H9 (cell line): ENCODE measurements around the gene UBIAD1. TPM values are rescaled to one million over a fixed set of nuclear protein-coding genes. Genes with fewer than 3 reads are reported as not detected.

ENCODE experiments used
- DNase-seq: peaks from one replicate; pipeline ENCODE4 v3.0.0-alpha.2; 2017
- H2AFZ ChIP-seq: one replicate; pipeline ENCODE4 v1.6.1; 2013; ENCODE audit warnings: mild to moderate bottlenecking, low read length, control low read depth, moderate library complexity
- H2AK5ac ChIP-seq: 2 replicates; pipeline ENCODE4 v1.6.1; 2013; ENCODE audit warnings: low read length, control low read depth, mixed read lengths; ENCODE audit not compliant: insufficient read length
- H2BK120ac ChIP-seq: one replicate; pipeline ENCODE4 v1.6.1; 2013; ENCODE audit warnings: low read depth, mild to moderate bottlenecking, low read length, control low read depth, inconsistent platforms; ENCODE audit not compliant: poor library complexity, severe bottlenecking
- H2BK12ac ChIP-seq: 2 replicates; pipeline ENCODE4 v1.6.1; 2013; ENCODE audit warnings: low read length, control low read depth, mixed read lengths, low read depth; ENCODE audit not compliant: insufficient read length
- H2BK15ac ChIP-seq: 2 replicates; pipeline ENCODE4 v1.6.1; 2013; ENCODE audit warnings: low read depth, low read length, control low read depth
- H2BK20ac ChIP-seq: one replicate; pipeline ENCODE4 v1.6.1; 2013; ENCODE audit warnings: low read depth, mild to moderate bottlenecking, low read length, control low read depth, inconsistent platforms; ENCODE audit not compliant: poor library complexity, severe bottlenecking
- H2BK5ac ChIP-seq: 2 replicates; pipeline ENCODE4 v1.6.1; 2013; ENCODE audit warnings: low read length, control low read depth, mixed read lengths; ENCODE audit not compliant: insufficient read length
- H3K14ac ChIP-seq: 2 replicates; pipeline ENCODE4 v1.6.1; 2013; ENCODE audit warnings: low read length, control low read depth; ENCODE audit not compliant: insufficient read depth
- H3K18ac ChIP-seq: 2 replicates; pipeline ENCODE4 v1.6.1; 2013; ENCODE audit warnings: low read depth, mild to moderate bottlenecking, mixed read lengths, low read length, control low read depth; ENCODE audit not compliant: insufficient read length
- H3K23ac ChIP-seq: 2 replicates; pipeline ENCODE4 v1.6.1; 2013; ENCODE audit warnings: low read length, control low read depth, mixed read lengths, low read depth; ENCODE audit not compliant: insufficient read length
- H3K23me2 ChIP-seq: 2 replicates; pipeline ENCODE4 v1.6.1; 2013; ENCODE audit warnings: low read depth, mild to moderate bottlenecking, mixed read lengths, low read length, control low read depth; ENCODE audit not compliant: insufficient read length, poor library complexity, severe bottlenecking
- H3K27ac ChIP-seq: 2 replicates; pipeline ENCODE4 v1.5.1; 2013; ENCODE audit warnings: low read length, control low read depth, mixed read lengths, low read depth; ENCODE audit not compliant: insufficient read length
- H3K27me3 ChIP-seq: 2 replicates; pipeline ENCODE4 v1.6.1; 2013; ENCODE audit warnings: low read length, control low read depth, inconsistent platforms; ENCODE audit not compliant: insufficient read depth
- H3K4ac ChIP-seq: 2 replicates; pipeline ENCODE4 v1.6.1; 2013; ENCODE audit warnings: low read depth, mild to moderate bottlenecking, control low read depth, inconsistent platforms, low read length, moderate library complexity
- H3K4me1 ChIP-seq: 2 replicates; pipeline ENCODE4 v1.6.1; 2013; ENCODE audit warnings: low read length, control low read depth, inconsistent platforms; ENCODE audit not compliant: insufficient read depth
- H3K4me2 ChIP-seq: 2 replicates; pipeline ENCODE4 v1.6.1; 2013; ENCODE audit warnings: low read length, control low read depth, mixed read lengths; ENCODE audit not compliant: insufficient read length, insufficient read depth
- H3K56ac ChIP-seq: 2 replicates; pipeline ENCODE4 v1.6.1; 2013; ENCODE audit warnings: low read depth, mild to moderate bottlenecking, mixed read lengths, low read length, control low read depth; ENCODE audit not compliant: insufficient read length
- H3K79me1 ChIP-seq: 2 replicates; pipeline ENCODE4 v1.6.1; 2013; ENCODE audit warnings: low read depth, mild to moderate bottlenecking, moderate library complexity, low read length, control low read depth, inconsistent platforms; ENCODE audit not compliant: insufficient read depth, poor library complexity, severe bottlenecking
- H3K79me2 ChIP-seq: 2 replicates; pipeline ENCODE4 v1.6.1; 2013; ENCODE audit warnings: low read length, control low read depth, inconsistent platforms; ENCODE audit not compliant: insufficient read depth
- H3K9ac ChIP-seq: 2 replicates; pipeline ENCODE4 v1.6.1; 2013; ENCODE audit warnings: low read length, control low read depth, mixed read lengths; ENCODE audit not compliant: insufficient read length; ENCODE audit errors: extremely low read depth
- H3K9me3 ChIP-seq: one replicate; pipeline ENCODE4 v1.6.1; 2013; ENCODE audit warnings: low read depth, low read length, inconsistent platforms; ENCODE audit not compliant: control insufficient read depth
- H3T11ph ChIP-seq: one replicate; pipeline ENCODE4 v1.6.1; 2013; ENCODE audit warnings: mild to moderate bottlenecking, low read length, control low read depth, inconsistent platforms
- H4K20me1 ChIP-seq: one replicate; pipeline ENCODE4 v1.6.1; 2013; ENCODE audit not compliant: control insufficient read depth, insufficient read length, insufficient read depth
- H4K5ac ChIP-seq: 2 replicates; pipeline ENCODE4 v1.6.1; 2013; ENCODE audit warnings: low read depth, mild to moderate bottlenecking, mixed read lengths, low read length, control low read depth; ENCODE audit not compliant: insufficient read length
- H4K8ac ChIP-seq: replicated peaks from 2 replicates; pipeline ENCODE4 v1.6.1; 2013; ENCODE audit warnings: low read length, control low read depth, mixed read lengths, low read depth; ENCODE audit not compliant: insufficient read length
- H4K91ac ChIP-seq: 2 replicates; pipeline ENCODE4 v1.6.1; 2013; ENCODE audit warnings: low read depth, mild to moderate bottlenecking, moderate library complexity, mixed read lengths, low read length, control low read depth; ENCODE audit not compliant: insufficient read length
- H3K27ac Mint-ChIP-seq, 3 experiments: 2 replicates in 2 of 3; 3 replicates in 1 of 3; pipeline ENCODE4 v1.8.0; 2020 to 2021; ENCODE audit warnings: mixed read lengths in 3 of 3, mild to moderate bottlenecking in 1 of 3, moderate library complexity in 1 of 3
- H3K27me3 Mint-ChIP-seq: 2 replicates; pipeline ENCODE4 v1.8.0; 2021; ENCODE audit warnings: low read depth, mild to moderate bottlenecking, moderate library complexity, mixed read lengths
- H3K36me3 Mint-ChIP-seq, 3 experiments: 2 replicates in 2 of 3; 3 replicates in 1 of 3; pipeline ENCODE4 v1.8.0; 2020 to 2021; ENCODE audit warnings: low read depth in 3 of 3, mixed read lengths in 3 of 3; ENCODE audit not compliant: insufficient read depth in 1 of 3
- H3K4me1 Mint-ChIP-seq, 2 experiments: 2 replicates each; pipeline ENCODE4 v1.8.0; 2020; ENCODE audit warnings: mixed read lengths in 2 of 2
- H3K4me3 Mint-ChIP-seq, 2 experiments: 2 replicates in 1 of 2; 3 replicates in 1 of 2; pipeline ENCODE4 v1.8.0; 2020 to 2021; ENCODE audit warnings: mild to moderate bottlenecking in 2 of 2, mixed read lengths in 2 of 2, moderate library complexity in 1 of 2
- H3K9me3 Mint-ChIP-seq, 2 experiments: 2 replicates in 1 of 2; 3 replicates in 1 of 2; pipeline ENCODE4 v1.8.0; 2020; ENCODE audit warnings: mild to moderate bottlenecking in 2 of 2, mixed read lengths in 2 of 2, moderate library complexity in 1 of 2
- WGBS: extraction: QIAGEN DNeasy Blood & Tissue Kit; methylation state at CpG from one replicate; pipeline ENCODE4 v1.1.7; 2013; ENCODE audit warnings: missing lambda C conversion rate, low lambda C conversion rate, mixed read lengths; ENCODE audit not compliant: insufficient read length; ENCODE audit errors: extremely low coverage; 5-methylcytosine and 5-hydroxymethylcytosine counted together
- total RNA-seq: library from RNA; stranded (reverse); gene quantifications from 2 replicates; pipeline ENCODE4 v1.2.1, GENCODE V29; 2021
- TF ChIP-seq, protein P1 (sequence below): fragments of 200-600 bp; sonication (generic); conservative IDR thresholded peaks from 3 replicates; pipeline ENCODE4 v1.8.0; 2021; ENCODE audit warnings: antibody characterized with exemption, mild to moderate bottlenecking

The UBIAD1 gene
- total RNA-seq, 1 experiment from 2014 or later: 30.2 TPM

DNA sequence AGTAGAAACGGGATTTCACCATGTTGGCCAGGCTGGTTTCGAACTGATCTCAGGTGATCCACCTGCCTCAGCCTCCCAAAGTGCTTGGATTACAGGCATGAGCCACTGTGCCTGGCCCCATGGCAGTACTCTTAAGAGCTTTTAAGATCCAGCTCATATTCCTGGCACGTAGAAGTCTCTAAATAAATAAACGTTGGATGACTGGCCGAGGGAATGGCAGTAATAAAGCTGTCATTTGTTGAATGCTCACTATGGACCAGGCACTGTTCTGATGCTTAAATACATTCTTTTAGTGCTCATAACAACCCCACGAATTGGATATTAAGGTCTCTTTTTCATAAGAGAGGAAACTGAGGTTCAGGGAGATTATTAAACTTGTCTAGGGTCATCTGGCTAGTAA is 20.9 kb downstream of the UBIAD1 start:
- Histone ChIP-seq H3K4me1 (no peaks in the 10 kb centered on the region; the same call in 1 of the 2 replicates), H2AK5ac (no peak overlapping the region), H3K14ac (no peak overlapping the region), H3K23ac (no peak overlapping the region), H3K9me3 (no peaks in the 10 kb centered on the region), H3K9ac (no peak overlapping the region), H4K8ac (no peak overlapping the region), H4K91ac (no peak overlapping the region), H4K20me1 (no peaks in the 10 kb centered on the region), H3K27ac (no peak overlapping the region), H3K56ac (no peak overlapping the region), H3K23me2 (no peaks in the 10 kb centered on the region), H3T11ph (no peak overlapping the region), H2BK20ac (no peak overlapping the region), H2BK15ac (no peak overlapping the region), H3K4ac (no peak overlapping the region), H2BK120ac (no peak overlapping the region), H4K5ac (no peak overlapping the region), H2BK12ac (no peak overlapping the region), H2AFZ (no peak overlapping the region), H3K27me3 (no peaks in the 10 kb centered on the region), H3K79me2 (no peaks in the 10 kb centered on the region), H3K79me1 (no peaks in the 10 kb centered on the region), H3K18ac (no peak overlapping the region), H2BK5ac (no peak overlapping the region), H3K4me2 (no peak overlapping the region)
- WGBS: no CpG with 5 or more reads among the region's 6 CpGs
- H3K4me1 Mint-ChIP-seq: peaks cover 14 to 16% of the 10 kb centered on the region in 2 experiments
- TF ChIP-seq, protein P1, sequence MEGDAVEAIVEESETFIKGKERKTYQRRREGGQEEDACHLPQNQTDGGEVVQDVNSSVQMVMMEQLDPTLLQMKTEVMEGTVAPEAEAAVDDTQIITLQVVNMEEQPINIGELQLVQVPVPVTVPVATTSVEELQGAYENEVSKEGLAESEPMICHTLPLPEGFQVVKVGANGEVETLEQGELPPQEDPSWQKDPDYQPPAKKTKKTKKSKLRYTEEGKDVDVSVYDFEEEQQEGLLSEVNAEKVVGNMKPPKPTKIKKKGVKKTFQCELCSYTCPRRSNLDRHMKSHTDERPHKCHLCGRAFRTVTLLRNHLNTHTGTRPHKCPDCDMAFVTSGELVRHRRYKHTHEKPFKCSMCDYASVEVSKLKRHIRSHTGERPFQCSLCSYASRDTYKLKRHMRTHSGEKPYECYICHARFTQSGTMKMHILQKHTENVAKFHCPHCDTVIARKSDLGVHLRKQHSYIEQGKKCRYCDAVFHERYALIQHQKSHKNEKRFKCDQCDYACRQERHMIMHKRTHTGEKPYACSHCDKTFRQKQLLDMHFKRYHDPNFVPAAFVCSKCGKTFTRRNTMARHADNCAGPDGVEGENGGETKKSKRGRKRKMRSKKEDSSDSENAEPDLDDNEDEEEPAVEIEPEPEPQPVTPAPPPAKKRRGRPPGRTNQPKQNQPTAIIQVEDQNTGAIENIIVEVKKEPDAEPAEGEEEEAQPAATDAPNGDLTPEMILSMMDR: no peak
- peaks cover 11 to 39% (median 15%) of the 10 kb centered on the region in 3 experiments for H3K36me3 Mint-ChIP-seq
- no peak overlapping the region for H3K4me3 Mint-ChIP-seq
- no peak for DNase-seq
- no peaks in the 10 kb centered on the region; a peak in 1 of 5 replicates for H3K9me3 Mint-ChIP-seq
- H3K27me3 Mint-ChIP-seq: no peaks in the 10 kb centered on the region
- H3K27ac Mint-ChIP-seq: no peak overlapping the region
